ENCODE data around the gene CYSLTR1. TPM values are rescaled to one million over a fixed set of nuclear protein-coding genes. Genes with fewer than 3 reads are reported as not detected.
"Not testable (repeated sequence)": the region's sequence is repeated elsewhere in the genome, so short reads cannot be mapped to it uniquely, and the experiment has no call there.

CYSLTR1 gene
- total RNA-seq, 2 donors from 2014 or later, result 0.49 to 2.4 TPM

- intact Hi-C loops (cut with DNase I, micrococcal nuclease), result no loop called here
- ATAC-seq, result no peak
- no peak for DNase-seq
Observed at GRCh38 chrX:78283511-78283910, 43.9 kb downstream of the CYSLTR1 start.

- intact Hi-C loops (cut with DNase I, micrococcal nuclease), result no loop called here
- ATAC-seq (no peak), DNase-seq (no peak)
Observed at GRCh38 chrX:78237127-78237526, 90.3 kb downstream of the CYSLTR1 start.

- ATAC-seq; DNase-seq; intact Hi-C loops (cut with DNase I, micrococcal nuclease): not testable (repeated sequence)
Observed at GRCh38 chrX:78226047-78226446, 101.4 kb downstream of the CYSLTR1 start.

Other genes with a start within 250 kb of the CYSLTR1 start
- gene PGK1, start 223.4 kb downstream of the CYSLTR1 start, total RNA-seq, result 100 to 1,000 TPM; 295 to 355 TPM
- gene TAF9B, start 188.0 kb downstream of the CYSLTR1 start, total RNA-seq, result 1 to 10 TPM; 3.7 to 5.4 TPM

Data from left colon (tissue), 2 donors.